HEK293T (cell line): ENCODE results near the gene IFT88.

ENCODE experiments used
- CTCF ChIA-PET: fragments of 350-600 bp; formaldehyde crosslinking; extraction: SDS; loops from one replicate; lab custom pipeline; 2021; ENCODE audit warnings: antibody characterized with exemption, inconsistent platforms; lab: Yijun Ruan, JAX
- POLR2A ChIA-PET: fragments of 350-600 bp; formaldehyde crosslinking; extraction: SDS; loops from one replicate; lab custom pipeline; 2020; ENCODE audit warnings: antibody characterized with exemption, inconsistent platforms; lab: Yijun Ruan, JAX
- DNase-seq: peaks from one replicate; pipeline ENCODE4 v3.0.0; 2012; ENCODE audit warnings: mixed read lengths; ENCODE audit errors: extremely low spot score
- ARNT ChIP-seq: fragments of 450-650 bp; IDR thresholded peaks from 2 replicates; pipeline ENCODE4 v1.6.1; 2017; ENCODE audit warnings: mild to moderate bottlenecking
- BHLHE40 ChIP-seq: fragments of 450-650 bp; IDR thresholded peaks from 2 replicates; pipeline ENCODE4 v1.6.1; 2016; ENCODE audit warnings: mild to moderate bottlenecking, moderate library complexity, borderline replicate concordance
- CTBP1 ChIP-seq: fragments of 450-650 bp; IDR thresholded peaks from 2 replicates; pipeline ENCODE4 v1.6.1; 2016; ENCODE audit warnings: borderline replicate concordance
- ELF4 ChIP-seq: fragments of 450-650 bp; IDR thresholded peaks from 2 replicates; pipeline ENCODE4 v1.6.1; 2017; ENCODE audit warnings: antibody characterized with exemption
- FOXA1 ChIP-seq: fragments of 450-650 bp; IDR thresholded peaks from 2 replicates; pipeline ENCODE4 v1.6.1; 2016; ENCODE audit warnings: mild to moderate bottlenecking
- FOXK2 ChIP-seq: fragments of 450-650 bp; IDR thresholded peaks from 2 replicates; pipeline ENCODE4 v1.6.1; 2016; ENCODE audit warnings: mild to moderate bottlenecking
- FOXM1 ChIP-seq: fragments of 450-650 bp; IDR thresholded peaks from 2 replicates; pipeline ENCODE4 v1.6.1; 2017; ENCODE audit warnings: mild to moderate bottlenecking, borderline replicate concordance
- HDGF ChIP-seq: fragments of 450-650 bp; IDR thresholded peaks from 2 replicates; pipeline ENCODE4 v1.6.1; 2017; ENCODE audit warnings: antibody characterized with exemption, borderline replicate concordance
- L3MBTL2 ChIP-seq: fragments of 450-650 bp; conservative IDR thresholded peaks from 2 replicates; pipeline ENCODE4 v1.6.1; 2016; ENCODE audit warnings: mild to moderate bottlenecking
- LEF1 ChIP-seq: fragments of 450-650 bp; IDR thresholded peaks from 2 replicates; pipeline ENCODE4 v1.6.1; 2017; ENCODE audit warnings: mild to moderate bottlenecking, borderline replicate concordance
- NFRKB ChIP-seq: fragments of 450-650 bp; IDR thresholded peaks from 2 replicates; pipeline ENCODE4 v1.6.1; 2016; ENCODE audit warnings: mild to moderate bottlenecking, moderate library complexity
- PKNOX1 ChIP-seq: fragments of 450-650 bp; IDR thresholded peaks from 2 replicates; pipeline ENCODE4 v1.6.1; 2016
- SP1 ChIP-seq: fragments of 450-650 bp; IDR thresholded peaks from 2 replicates; pipeline ENCODE4 v1.6.1; 2017
- SUZ12 ChIP-seq: fragments of 450-650 bp; IDR thresholded peaks from 2 replicates; pipeline ENCODE4 v1.6.1; 2016; ENCODE audit warnings: mild to moderate bottlenecking
- TARDBP ChIP-seq: fragments of 450-650 bp; IDR thresholded peaks from 2 replicates; pipeline ENCODE4 v1.6.1; 2016
- ZNF384 ChIP-seq: fragments of 450-650 bp; IDR thresholded peaks from 2 replicates; pipeline ENCODE4 v1.6.1; 2016

IFT88 gene

DNA sequence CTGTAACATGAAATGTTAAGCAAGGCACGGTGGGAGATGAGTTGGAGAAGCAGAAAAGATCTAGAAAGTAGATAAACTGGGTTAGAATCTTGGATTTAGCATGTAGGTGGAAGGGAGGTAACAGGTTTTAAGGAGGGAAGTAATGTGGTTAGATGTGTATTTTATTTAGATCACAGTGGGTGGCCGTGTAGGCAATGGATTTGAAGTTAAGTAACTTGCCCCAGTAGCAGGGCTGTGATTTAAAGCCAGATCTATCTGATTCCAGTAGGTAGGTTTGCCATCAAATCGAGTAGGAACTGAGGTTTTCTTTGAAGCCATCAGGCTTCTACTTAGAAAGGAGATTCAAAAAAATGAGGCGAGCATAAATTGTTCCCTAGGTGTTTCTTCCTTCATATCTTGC, 86.0 kb downstream of the IFT88 start:
- ChIA-PET CTCF (no interaction called here), POLR2A (no interaction called here)
- TF ChIP-seq L3MBTL2 (no peak), NFRKB (no peak), ZNF384 (no peak), BHLHE40 (no peak), ARNT (no peak)
- DNase-seq, result no peak

- POLR2A ChIA-PET, result no interaction called here
- CTCF ChIA-PET, result no interaction called here
- no peak for TF ChIP-seq NFRKB
- TF ChIP-seq CTBP1, result no peak
- TF ChIP-seq FOXM1, result no peak
- no peak for TF ChIP-seq TARDBP
- TF ChIP-seq FOXA1, result no peak
- no peak for TF ChIP-seq SUZ12
- TF ChIP-seq HDGF, result no peak
- no peak for TF ChIP-seq SP1
- no peak for TF ChIP-seq ELF4
- no peak for TF ChIP-seq FOXK2
- no peak for TF ChIP-seq BHLHE40
- no peak for TF ChIP-seq ARNT
- DNase-seq, result no peak
Observed at GRCh38 chr13:20654156-20654555, 87.2 kb downstream of the IFT88 start.

DNA sequence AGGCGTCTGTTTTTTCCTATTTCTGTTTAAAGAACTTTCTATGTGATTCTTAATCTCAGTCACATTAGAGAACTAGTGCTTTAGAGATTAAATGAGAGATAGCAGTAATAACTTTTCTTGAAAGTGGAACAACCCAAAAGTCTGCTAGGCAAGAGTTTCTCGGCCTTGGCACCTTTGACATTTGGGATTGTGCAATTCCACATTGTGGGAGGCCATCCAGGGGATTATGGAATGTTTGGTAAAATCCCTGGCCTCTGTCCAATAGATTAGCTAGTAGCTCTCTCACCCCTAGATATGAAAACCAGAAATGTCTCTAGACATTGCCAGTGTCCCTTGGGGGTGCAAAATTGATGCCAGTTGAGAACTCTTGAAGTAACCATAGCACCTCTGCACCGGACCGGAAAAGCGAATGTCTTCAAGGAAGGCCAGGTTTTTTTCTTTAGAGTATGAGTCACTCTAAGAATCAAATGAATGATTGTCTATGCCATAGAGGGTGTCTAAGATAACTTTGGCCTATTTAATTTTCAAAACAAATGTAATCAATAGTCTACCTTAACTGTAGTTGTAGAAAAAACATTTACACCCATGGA, 91.6 kb downstream of the IFT88 start:
- CTCF ChIA-PET, result no interaction called here
- TF ChIP-seq ARNT (no peak), PKNOX1 (no peak), SP1 (no peak), NFRKB (no peak), ELF4 (no peak), BHLHE40 (no peak), HDGF (no peak), TARDBP (no peak), L3MBTL2 (no peak), FOXA1 (no peak), ZNF384 (no peak), FOXK2 (no peak), SUZ12 (no peak), LEF1 (no peak), FOXM1 (no peak), CTBP1 (no peak)
- DNase-seq, result no peak
- POLR2A ChIA-PET, result no interaction called here

- no peak for DNase-seq
- ChIA-PET POLR2A (no interaction called here), CTCF (no interaction called here)
- TF ChIP-seq CTBP1 (no peak), BHLHE40 (no peak), FOXA1 (no peak), FOXK2 (no peak), NFRKB (no peak), ELF4 (no peak), ARNT (no peak), SP1 (no peak), HDGF (no peak), SUZ12 (no peak), TARDBP (no peak), PKNOX1 (no peak), LEF1 (no peak), ZNF384 (no peak), FOXM1 (no peak)
Observed at GRCh38 chr13:20664351-20664750, 97.4 kb downstream of the IFT88 start.

DNA sequence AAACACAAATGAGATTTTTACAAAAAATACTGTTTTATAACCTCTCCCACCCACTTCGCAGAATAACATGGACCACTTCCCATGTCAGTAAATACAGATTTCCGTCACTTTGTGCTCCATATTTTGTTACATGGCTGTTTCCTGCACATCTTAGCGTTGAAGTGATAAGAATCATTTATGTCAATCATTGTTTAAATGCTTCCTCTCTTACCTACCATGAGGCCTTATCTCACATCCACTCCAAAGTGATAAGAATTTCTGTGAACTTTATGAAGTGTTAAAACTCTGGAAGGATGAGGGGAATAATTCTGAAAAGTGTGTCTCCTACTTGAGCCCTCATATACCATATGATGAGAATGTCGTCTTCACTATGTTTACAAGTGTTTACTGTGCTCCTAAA, 100.0 kb downstream of the IFT88 start:
- ChIA-PET CTCF (no interaction called here), POLR2A (no interaction called here)
- TF ChIP-seq CTBP1 (no peak), FOXM1 (no peak), L3MBTL2 (no peak), BHLHE40 (no peak), ARNT (no peak), HDGF (no peak)
- no peak for DNase-seq

DNA sequence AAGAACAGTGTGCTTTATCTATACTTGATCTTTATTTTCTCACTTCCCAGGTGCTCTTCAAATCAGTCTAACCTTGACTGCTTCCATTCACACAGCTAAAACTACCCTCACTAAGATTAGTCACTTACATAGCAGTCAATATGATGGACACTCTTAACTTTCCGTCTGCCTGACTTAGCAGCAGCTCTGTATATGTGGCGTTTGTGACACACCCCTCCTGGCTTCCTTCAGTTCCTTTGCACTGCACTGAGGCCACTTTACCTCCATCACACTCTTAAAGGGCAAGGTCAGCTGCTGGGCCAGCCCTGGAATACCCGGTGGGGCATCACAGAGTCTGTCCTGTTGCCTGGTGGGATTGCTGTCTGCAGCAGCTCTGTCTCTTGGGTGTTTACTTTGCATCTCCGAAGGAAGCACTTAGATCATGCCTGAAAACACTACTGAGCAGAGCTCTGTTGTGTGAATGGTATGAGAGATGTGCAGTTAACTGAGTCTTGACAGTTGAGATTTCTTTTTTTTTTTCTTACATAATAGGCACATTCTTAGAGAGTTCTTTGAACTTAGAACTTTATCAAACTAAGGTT, 101.0 kb downstream of the IFT88 start:
- ChIA-PET CTCF (no interaction called here), POLR2A (no interaction called here)
- no peak for TF ChIP-seq NFRKB
- TF ChIP-seq ZNF384, result no peak
- no peak for TF ChIP-seq FOXM1
- no peak for TF ChIP-seq L3MBTL2
- no peak for TF ChIP-seq ARNT
- no peak for TF ChIP-seq FOXK2
- TF ChIP-seq TARDBP, result no peak
- no peak for TF ChIP-seq FOXA1
- DNase-seq, result no peak

- TF ChIP-seq ARNT (no peak), HDGF (no peak), NFRKB (no peak), TARDBP (no peak), SP1 (no peak), FOXA1 (no peak), FOXM1 (no peak), L3MBTL2 (no peak), CTBP1 (no peak), BHLHE40 (no peak), FOXK2 (no peak)
- CTCF ChIA-PET, result no interaction called here
- POLR2A ChIA-PET, result no interaction called here
- DNase-seq, result no peak
Observed at GRCh38 chr13:20669162-20669561, 102.2 kb downstream of the IFT88 start.
